HL-60 (cell line): ENCODE data around the gene BRAF.

Experiments
- POLR2AphosphoS5 ChIP-seq: IDR thresholded peaks from 2 replicates; pipeline ENCODE4 v1.6.1; 2012; ENCODE audit warnings: low read depth
- SPI1 ChIP-seq: IDR thresholded peaks from 2 replicates; pipeline ENCODE4 v1.6.1; 2012; ENCODE audit warnings: low read depth, mild to moderate bottlenecking, borderline replicate concordance
- TF ChIP-seq, protein P1 (sequence below): IDR thresholded peaks from one replicate; pipeline ENCODE4 v1.5.1; 2011; ENCODE audit warnings: low read length, control low read depth, inconsistent platforms; ENCODE audit not compliant: insufficient read depth

DNA sequence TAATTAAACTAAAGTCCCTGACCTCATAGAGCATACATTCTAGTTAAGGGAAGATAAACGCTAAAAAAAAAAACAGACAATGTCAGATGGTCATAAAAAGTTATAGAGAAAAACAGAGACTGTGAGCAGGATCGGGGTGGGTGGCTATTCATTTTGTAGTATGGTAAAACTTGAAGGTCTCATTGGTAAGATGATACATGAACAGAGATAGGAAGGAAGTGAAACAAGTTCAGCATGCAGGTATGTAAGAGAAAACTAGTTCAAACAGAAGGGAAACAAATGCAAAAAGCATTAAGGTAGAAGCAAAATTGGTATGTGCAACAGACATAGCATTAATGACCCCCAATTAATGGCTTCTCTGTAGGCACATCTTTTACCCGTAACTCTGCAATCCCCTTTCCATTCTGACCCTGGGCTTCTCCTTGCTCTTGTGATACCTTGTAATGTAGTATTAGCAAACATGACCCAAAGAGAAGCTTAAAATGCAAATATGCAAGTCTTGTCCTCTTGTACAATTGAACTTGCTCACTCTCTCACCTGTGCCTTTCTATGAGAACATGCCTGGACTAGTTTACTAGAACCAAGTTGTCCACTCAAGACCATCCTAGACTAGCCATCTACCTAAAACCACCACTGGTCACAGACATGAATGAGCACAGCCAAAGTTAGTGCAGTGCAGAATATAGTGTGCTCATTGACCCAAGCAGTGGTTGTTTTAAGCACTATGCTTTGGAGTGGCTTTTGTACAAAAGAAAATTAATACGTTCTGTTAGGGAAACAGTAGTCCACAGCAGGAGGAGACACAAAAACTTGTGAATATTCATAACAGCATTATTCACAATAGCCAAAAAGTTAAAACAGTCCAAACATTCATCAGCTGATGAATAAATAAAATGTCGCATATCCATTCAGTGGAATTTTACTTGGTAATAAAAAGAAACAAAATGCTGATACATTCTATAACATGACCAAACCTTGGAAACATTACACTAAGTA lies 57.0 kb downstream of the BRAF start:
- TF ChIP-seq, protein P1, sequence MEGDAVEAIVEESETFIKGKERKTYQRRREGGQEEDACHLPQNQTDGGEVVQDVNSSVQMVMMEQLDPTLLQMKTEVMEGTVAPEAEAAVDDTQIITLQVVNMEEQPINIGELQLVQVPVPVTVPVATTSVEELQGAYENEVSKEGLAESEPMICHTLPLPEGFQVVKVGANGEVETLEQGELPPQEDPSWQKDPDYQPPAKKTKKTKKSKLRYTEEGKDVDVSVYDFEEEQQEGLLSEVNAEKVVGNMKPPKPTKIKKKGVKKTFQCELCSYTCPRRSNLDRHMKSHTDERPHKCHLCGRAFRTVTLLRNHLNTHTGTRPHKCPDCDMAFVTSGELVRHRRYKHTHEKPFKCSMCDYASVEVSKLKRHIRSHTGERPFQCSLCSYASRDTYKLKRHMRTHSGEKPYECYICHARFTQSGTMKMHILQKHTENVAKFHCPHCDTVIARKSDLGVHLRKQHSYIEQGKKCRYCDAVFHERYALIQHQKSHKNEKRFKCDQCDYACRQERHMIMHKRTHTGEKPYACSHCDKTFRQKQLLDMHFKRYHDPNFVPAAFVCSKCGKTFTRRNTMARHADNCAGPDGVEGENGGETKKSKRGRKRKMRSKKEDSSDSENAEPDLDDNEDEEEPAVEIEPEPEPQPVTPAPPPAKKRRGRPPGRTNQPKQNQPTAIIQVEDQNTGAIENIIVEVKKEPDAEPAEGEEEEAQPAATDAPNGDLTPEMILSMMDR, result no peak
- TF ChIP-seq SPI1, result no peak
- TF ChIP-seq POLR2AphosphoS5, result no peak
